ENCODE measurements around the gene GPR132. TPM values are rescaled to one million over a fixed set of nuclear protein-coding genes. Genes with fewer than 3 reads are reported as not detected.
"Not testable (repeated sequence)": the region's sequence is repeated elsewhere in the genome, so short reads cannot be mapped to it uniquely, and the experiment has no call there.

Gene GPR132
- polyA plus RNA-seq, 1 donor from 2014 or later: not detected

DNA sequence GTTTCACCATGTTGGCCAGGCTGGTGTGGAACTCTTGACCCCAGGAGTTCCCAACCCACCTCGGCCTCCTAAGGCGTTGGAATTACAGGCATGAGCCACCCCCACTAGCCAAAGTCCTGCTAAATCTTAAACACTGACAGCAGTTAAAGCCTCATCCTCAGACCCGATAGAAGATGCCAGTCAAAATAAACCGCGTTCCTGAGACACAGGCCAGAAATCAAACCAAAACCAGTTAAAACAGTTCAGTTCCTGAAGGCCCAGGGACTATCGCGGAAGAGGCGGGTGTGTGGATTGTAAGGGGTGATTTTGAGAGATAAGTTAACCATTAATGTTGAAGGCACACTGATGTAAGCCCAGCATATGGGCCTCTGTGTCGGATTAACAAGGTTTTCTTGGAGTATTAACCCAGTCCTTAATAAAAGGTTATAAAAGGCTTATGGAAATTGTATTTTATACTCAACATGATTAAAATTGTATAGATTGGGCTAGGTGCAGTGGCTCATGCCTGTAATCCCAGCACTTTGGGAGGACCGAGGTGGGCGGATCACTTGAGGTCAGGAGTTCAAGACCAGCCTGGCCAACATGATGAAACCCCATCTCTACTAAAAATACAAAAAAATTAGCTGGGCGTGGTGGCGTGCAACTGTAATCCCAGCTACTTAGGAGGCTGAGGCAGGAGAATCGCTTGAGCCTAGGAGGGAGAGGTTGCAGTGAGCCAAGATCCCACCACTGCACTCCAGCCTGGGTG lies 25.6 kb downstream of the GPR132 start:
- H3K4me3 ChIP-seq (ENCODE audit: low read length): no peak overlapping the region
- no peak overlapping the region for H2AFZ ChIP-seq (ENCODE audit: low read depth, low read length)
- H3K9me3 ChIP-seq (ENCODE audit: low read length): no peaks in the 10 kb centered on the region
- no peak for TF ChIP-seq EP300 (conservative IDR thresholded peaks at IDR 0.05; ENCODE audit: poor library complexity, severe bottlenecking)
- no peak for TF ChIP-seq RAD21 (conservative IDR thresholded peaks at IDR 0.05)
- TF ChIP-seq CTCF (IDR thresholded peaks at IDR 0.05; ENCODE audit: poor library complexity, severe bottlenecking): no peak
- TF ChIP-seq REST (IDR thresholded peaks at IDR 0.05; ENCODE audit: borderline replicate concordance): no peak
- TF ChIP-seq SMC3 (conservative IDR thresholded peaks at IDR 0.05; ENCODE audit: poor library complexity): no peak
- TF ChIP-seq TAF1 (IDR thresholded peaks at IDR 0.05; ENCODE audit: low read depth): no peak
- TF ChIP-seq MXI1 (conservative IDR thresholded peaks at IDR 0.05; ENCODE audit: poor library complexity, severe bottlenecking): no peak
- TF ChIP-seq POLR2AphosphoS5 (IDR thresholded peaks at IDR 0.05): no peak
- no peak for TF ChIP-seq EZH2 (IDR thresholded peaks at IDR 0.05; ENCODE audit: borderline replicate concordance, insufficient read depth, low read length, poor library complexity, severe bottlenecking)
- no peaks in the 10 kb centered on the region for H4K20me1 ChIP-seq (ENCODE audit: insufficient read depth)
- no peaks in the 10 kb centered on the region for H3K79me2 ChIP-seq (replicated peaks; ENCODE audit: insufficient read depth, low read length)
- no peaks in the 10 kb centered on the region for H3K9me2 ChIP-seq (ENCODE audit: insufficient read depth, low read length)
- H3K27me3 ChIP-seq (ENCODE audit: insufficient read depth, low read depth, low read length): peaks cover 5% of the 10 kb centered on the region
- no peak overlapping the region for H3K4me2 ChIP-seq (ENCODE audit: low read length)
- no peak overlapping the region for H3K27ac ChIP-seq (ENCODE audit: low read length)
- no peaks in the 10 kb centered on the region for H3K36me3 ChIP-seq (ENCODE audit: insufficient read depth, low read length)
- no peak overlapping the region for H3K9ac ChIP-seq (ENCODE audit: low read length)
- H3F3A ChIP-seq (ENCODE audit: insufficient read depth, low read length, poor library complexity, severe bottlenecking): no peaks in the 10 kb centered on the region

- H2AFZ ChIP-seq (ENCODE audit: low read depth, low read length); H4K20me1 ChIP-seq (ENCODE audit: insufficient read depth); H3K4me3 ChIP-seq (ENCODE audit: low read length); H3K4me2 ChIP-seq (ENCODE audit: low read length); H3K9ac ChIP-seq (ENCODE audit: low read length); H3K9me2 ChIP-seq (ENCODE audit: insufficient read depth, low read length); H3K79me2 ChIP-seq (replicated peaks; ENCODE audit: insufficient read depth, low read length); H3K9me3 ChIP-seq (ENCODE audit: low read length); H3K27ac ChIP-seq (ENCODE audit: low read length); H3K36me3 ChIP-seq (ENCODE audit: insufficient read depth, low read length); H3F3A ChIP-seq (ENCODE audit: insufficient read depth, low read length, poor library complexity, severe bottlenecking): not testable (repeated sequence)
- peaks cover 30% of the 10 kb centered on the region for H3K27me3 ChIP-seq (ENCODE audit: insufficient read depth, low read depth, low read length)
These were observed 29.6 kb downstream of the GPR132 start for GRCh38 chr14:105035616-105036015.
